ENCODE measurements around the gene PRL.
A peak's percentile ranks its signal among the peaks of the same experiment; 100 is the strongest.

PRL gene

DNA sequence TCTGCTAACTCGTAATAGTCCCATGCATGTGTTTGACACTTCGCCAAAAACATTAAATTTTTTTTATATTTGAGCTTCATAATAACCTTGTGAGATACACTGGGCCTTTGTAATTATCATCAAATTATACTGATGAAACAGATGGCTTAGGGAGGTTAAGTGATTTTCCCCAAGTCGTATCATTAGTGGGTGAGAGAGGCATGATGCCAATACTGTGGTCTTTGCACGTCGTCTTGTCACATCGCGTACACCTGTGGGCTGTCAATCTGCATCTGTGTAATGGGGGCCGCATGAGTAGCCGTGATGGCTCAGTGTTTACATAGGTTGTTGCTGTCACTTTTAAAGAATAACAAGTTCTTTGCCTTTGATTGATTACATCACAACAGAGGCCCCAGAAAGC lies 1.7 kb downstream of the PRL start:
- DNase-seq (ENCODE audit: low read depth, low spot score), result no peak

DNA sequence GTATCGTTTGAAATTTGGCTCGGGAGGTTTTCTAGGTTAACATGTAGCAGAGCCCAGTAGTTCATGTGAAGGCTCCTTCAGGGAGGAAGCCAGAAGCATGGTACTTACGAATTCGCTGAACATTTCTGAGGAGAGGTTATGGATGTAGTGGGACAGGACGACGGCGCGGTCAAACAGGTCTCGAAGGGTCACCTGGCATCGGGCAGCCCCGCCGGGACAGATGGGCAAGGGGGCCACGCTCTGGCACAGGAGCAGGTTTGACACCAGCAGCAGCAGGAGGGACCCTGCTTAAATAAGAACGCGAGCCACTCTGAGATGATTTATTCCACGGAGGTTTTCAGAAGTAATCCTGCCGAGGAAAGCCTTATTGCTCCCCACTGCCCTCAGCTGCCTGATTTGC lies 2.5 kb downstream of the PRL start:
- DNase-seq (ENCODE audit: low read depth, low spot score), result no peak

- DNase-seq (ENCODE audit: low read depth, low spot score), result peak; percentile 18
Observed at GRCh38 chr6:22290045-22290444, 6.8 kb downstream of the PRL start.

GRCh38 chr6:22288721-22289120 lies 8.1 kb downstream of the PRL start:
- no peak for DNase-seq (ENCODE audit: low read depth, low spot score)

DNA sequence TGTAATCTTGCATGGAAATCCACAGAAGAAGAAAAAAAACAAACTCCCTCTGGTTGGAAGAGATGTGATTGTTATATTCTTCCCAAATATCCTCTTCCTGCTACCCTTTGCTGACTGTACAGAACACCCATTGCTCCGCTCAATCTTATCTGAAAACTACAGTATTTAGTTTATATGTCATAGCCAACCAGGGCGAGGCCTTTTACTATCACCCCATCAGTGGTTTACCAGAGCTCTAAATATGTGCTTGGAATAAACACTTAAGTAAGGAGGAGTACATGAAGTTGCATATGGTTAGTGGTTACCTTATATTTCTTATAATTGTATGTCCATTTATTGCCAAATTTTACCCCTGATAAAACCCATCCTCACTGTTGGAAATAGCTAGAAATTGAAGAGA lies 12.2 kb downstream of the PRL start:
- DNase-seq (ENCODE audit: low read depth, low spot score), result no peak

GRCh38 chr6:22281341-22282085 lies 15.3 kb downstream of the PRL start:
- DNase-seq (ENCODE audit: low read depth, low spot score), result no peak

DNA sequence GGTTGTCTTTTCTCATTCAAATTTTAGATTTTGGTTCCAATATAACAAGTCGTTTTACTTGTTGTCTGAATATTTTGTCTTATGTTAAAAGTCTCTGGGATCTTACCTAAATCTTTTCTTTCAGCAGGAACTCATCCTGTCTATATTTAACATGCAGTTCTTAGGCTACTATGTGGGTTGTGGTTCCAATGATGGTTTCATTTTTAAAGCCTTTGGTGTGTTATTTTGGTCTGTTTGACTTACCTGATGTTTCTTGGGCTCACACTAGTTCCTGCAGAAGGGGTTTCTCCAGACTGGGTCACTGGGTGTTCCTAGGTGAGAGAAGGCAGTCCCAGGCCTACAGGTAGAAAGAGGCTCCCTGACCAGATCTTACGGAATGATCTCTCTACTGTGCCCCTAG lies 17.4 kb downstream of the PRL start:
- DNase-seq (ENCODE audit: low read depth, low spot score), result no peak

GRCh38 chr6:22271081-22271480 lies 25.8 kb downstream of the PRL start:
- DNase-seq (ENCODE audit: low read depth, low spot score), result no peak

DNA sequence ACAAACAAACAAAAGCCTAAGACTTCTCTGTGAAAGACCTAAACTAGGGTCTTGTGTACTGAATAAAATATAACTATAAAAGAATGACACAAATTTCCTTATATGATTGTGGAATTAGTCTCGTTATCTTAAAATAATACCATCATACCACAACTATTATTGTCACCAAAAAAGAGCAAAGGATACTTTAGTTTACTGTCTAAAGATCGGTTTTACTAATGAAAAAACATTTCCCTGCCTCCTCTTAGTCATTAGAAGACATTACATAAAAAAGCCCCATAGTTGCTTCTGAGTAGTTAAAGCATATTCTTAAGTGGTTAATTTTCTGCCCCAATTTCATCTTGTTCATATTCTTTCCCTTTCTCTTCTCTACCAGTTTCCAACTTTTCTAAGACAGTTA lies 33.1 kb downstream of the PRL start:
- DNase-seq (ENCODE audit: low read depth, low spot score), result no peak

DNA sequence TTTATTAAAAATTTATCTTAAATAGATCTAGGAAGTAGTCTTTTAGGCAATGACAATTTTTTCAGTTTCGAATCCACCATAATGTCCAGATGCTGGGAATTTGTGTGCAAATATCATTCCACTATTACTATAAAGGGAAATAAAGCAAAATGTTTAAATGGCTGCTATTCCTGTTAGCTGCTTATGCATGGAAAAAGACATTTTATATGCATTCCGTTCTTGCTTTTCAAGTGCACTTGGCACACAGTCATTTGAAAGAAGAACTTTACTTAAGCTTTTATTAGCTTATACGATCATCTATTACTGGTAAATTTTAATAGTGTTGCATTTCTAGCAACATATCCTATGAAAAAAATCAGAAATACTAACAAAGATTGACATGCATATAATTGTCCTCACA lies 42.0 kb downstream of the PRL start:
- DNase-seq (ENCODE audit: low read depth, low spot score), result no peak

GRCh38 chr6:22253955-22254655 lies 42.7 kb downstream of the PRL start:
- DNase-seq (ENCODE audit: low read depth, low spot score), result no peak

GRCh38 chr6:22251348-22251747 lies 45.5 kb downstream of the PRL start:
- no peak for DNase-seq (ENCODE audit: low read depth, low spot score)

GRCh38 chr6:22250486-22250885 lies 46.4 kb downstream of the PRL start:
- DNase-seq (ENCODE audit: low read depth, low spot score), result peak; percentile 65

GRCh38 chr6:22249711-22250350 lies 47.0 kb downstream of the PRL start:
- no peak for DNase-seq (ENCODE audit: low read depth, low spot score)

GRCh38 chr6:22248513-22249308 lies 48.1 kb downstream of the PRL start:
- no peak for DNase-seq (ENCODE audit: low read depth, low spot score)

DNA sequence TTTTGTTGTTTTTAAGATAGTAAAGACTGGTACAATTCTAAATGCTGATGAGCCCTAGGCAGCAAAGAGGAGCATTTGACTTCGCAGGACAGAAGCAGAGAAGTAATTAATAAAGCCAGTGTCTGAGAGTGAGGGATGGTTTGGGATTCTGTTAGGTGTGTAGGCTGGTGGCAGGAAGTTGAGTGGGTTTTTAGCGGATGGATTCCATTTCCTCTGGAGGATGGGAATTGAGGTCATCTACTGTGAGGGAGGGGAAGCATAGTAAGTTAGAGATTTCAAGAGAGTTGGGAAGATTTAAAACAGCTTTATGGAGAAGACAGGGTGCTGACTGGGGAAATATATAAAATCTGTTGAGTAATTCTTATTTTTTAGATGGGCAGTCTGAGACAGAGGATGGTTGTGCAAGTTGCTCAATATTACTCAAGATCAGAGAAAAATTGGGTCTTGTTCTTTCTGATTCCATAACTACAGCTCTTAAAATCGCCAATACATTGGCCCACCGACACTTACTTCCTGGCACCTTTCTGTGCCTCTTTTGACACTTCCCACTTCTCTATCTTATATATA lies 48.8 kb downstream of the PRL start:
- DNase-seq (ENCODE audit: low read depth, low spot score), result no peak

GRCh38 chr6:22240025-22240424 lies 56.8 kb downstream of the PRL start:
- DNase-seq (ENCODE audit: low read depth, low spot score), result no peak

GRCh38 chr6:22239261-22239921 lies 57.4 kb downstream of the PRL start:
- DNase-seq (ENCODE audit: low read depth, low spot score), result no peak

DNA sequence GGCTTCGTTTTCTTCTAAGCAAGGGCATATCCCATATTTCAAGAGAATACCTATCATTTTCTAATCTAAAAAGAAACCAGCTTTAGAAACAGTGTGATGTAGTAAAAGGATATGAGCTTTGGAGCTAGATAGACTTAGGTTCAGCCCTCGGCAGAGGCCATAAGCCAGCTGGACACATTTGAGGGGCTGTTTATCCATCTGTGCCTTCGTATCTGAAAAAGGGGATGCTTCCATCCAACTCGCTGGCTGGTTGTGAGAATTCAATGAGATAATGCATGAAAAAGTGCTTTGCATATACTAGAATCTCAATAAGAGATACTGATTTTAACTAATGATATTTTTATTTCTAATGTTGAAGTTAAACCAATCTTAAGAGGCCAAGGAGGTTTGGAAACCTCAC lies 58.0 kb downstream of the PRL start:
- no peak for DNase-seq (ENCODE audit: low read depth, low spot score)

- no peak for DNase-seq (ENCODE audit: low read depth, low spot score)
Observed at GRCh38 chr6:22237526-22237925, 59.3 kb downstream of the PRL start.

Data from ELF-1 (cell line).